Measurements from ENCODE around the gene ABHD11.

GRCh38 chr7:73737491-73738219 lies 947 bp downstream of the ABHD11 start:
- TF ChIP-seq, protein P1, sequence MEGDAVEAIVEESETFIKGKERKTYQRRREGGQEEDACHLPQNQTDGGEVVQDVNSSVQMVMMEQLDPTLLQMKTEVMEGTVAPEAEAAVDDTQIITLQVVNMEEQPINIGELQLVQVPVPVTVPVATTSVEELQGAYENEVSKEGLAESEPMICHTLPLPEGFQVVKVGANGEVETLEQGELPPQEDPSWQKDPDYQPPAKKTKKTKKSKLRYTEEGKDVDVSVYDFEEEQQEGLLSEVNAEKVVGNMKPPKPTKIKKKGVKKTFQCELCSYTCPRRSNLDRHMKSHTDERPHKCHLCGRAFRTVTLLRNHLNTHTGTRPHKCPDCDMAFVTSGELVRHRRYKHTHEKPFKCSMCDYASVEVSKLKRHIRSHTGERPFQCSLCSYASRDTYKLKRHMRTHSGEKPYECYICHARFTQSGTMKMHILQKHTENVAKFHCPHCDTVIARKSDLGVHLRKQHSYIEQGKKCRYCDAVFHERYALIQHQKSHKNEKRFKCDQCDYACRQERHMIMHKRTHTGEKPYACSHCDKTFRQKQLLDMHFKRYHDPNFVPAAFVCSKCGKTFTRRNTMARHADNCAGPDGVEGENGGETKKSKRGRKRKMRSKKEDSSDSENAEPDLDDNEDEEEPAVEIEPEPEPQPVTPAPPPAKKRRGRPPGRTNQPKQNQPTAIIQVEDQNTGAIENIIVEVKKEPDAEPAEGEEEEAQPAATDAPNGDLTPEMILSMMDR (IDR thresholded peaks at IDR 0.05; ENCODE audit: borderline replicate concordance, extremely low read depth, low read length, poor library complexity, severe bottlenecking) = no peak
- no peak for TF ChIP-seq EZH2 (IDR thresholded peaks at IDR 0.05; ENCODE audit: borderline replicate concordance, low read depth, low read length, severe bottlenecking)

Measured in DND-41 (cell line).